GM19452 (cell line): Measurements from ENCODE around the gene NKAIN2.

Experiments used
- ATAC-seq: cut with Tn5 transposase; IDR thresholded peaks from one replicate; pipeline ENCODE4 v1.9.1; 2021; ENCODE audit not compliant: unreplicated experiment

Gene NKAIN2

GRCh38 chr6:124795643-124796463 lies 992.2 kb downstream of the NKAIN2 start:
- no peak for ATAC-seq

- ATAC-seq: no peak
Observed at GRCh38 chr6:124796464-124796970, 992.9 kb downstream of the NKAIN2 start.

GRCh38 chr6:124797224-124797623 lies 993.6 kb downstream of the NKAIN2 start:
- ATAC-seq: no peak

GRCh38 chr6:124798942-124799496 lies 995.4 kb downstream of the NKAIN2 start:
- ATAC-seq: no peak

- no peak for ATAC-seq
Observed at GRCh38 chr6:124799638-124800037, 996.0 kb downstream of the NKAIN2 start.

- no peak for ATAC-seq
Observed at GRCh38 chr6:124800222-124800621, 996.6 kb downstream of the NKAIN2 start.

GRCh38 chr6:124812067-124812466 lies 1008.4 kb downstream of the NKAIN2 start:
- ATAC-seq: no peak

GRCh38 chr6:124819346-124819745 lies 1015.7 kb downstream of the NKAIN2 start:
- no peak for ATAC-seq

GRCh38 chr6:124822204-124822613 lies 1018.5 kb downstream of the NKAIN2 start:
- ATAC-seq: no peak

- no peak for ATAC-seq
Observed at GRCh38 chr6:124822721-124823120, 1019.1 kb downstream of the NKAIN2 start.

GRCh38 chr6:124823240-124824111 lies 1019.8 kb downstream of the NKAIN2 start:
- no peak for ATAC-seq

GRCh38 chr6:124825564-124825963 lies 1021.9 kb downstream of the NKAIN2 start:
- ATAC-seq: no peak

GRCh38 chr6:124829822-124830221 lies 1026.2 kb downstream of the NKAIN2 start:
- no peak for ATAC-seq

GRCh38 chr6:124830506-124830905 lies 1026.8 kb downstream of the NKAIN2 start:
- ATAC-seq: no peak

- no peak for ATAC-seq
Observed at GRCh38 chr6:124854338-124854922, 1050.8 kb downstream of the NKAIN2 start.

- no peak for ATAC-seq
Observed at GRCh38 chr6:124857746-124858145, 1054.1 kb downstream of the NKAIN2 start.

- ATAC-seq: no peak
Observed at GRCh38 chr6:124858564-124858963, 1054.9 kb downstream of the NKAIN2 start.

GRCh38 chr6:124859366-124859765 lies 1055.7 kb downstream of the NKAIN2 start:
- no peak for ATAC-seq

- no peak for ATAC-seq
Observed at GRCh38 chr6:124866040-124866439, 1062.4 kb downstream of the NKAIN2 start.

- no peak for ATAC-seq
Observed at GRCh38 chr6:124867121-124867520, 1063.5 kb downstream of the NKAIN2 start.

GRCh38 chr6:124868481-124868880 lies 1064.8 kb downstream of the NKAIN2 start:
- ATAC-seq: no peak
